Epithelial cell of esophagus (primary cell): ENCODE results near the gene PRICKLE4.

ENCODE experiments used
- DNase-seq: peaks from one replicate; pipeline ENCODE4 v3.0.0; 2010; ENCODE audit warnings: low read depth
- H3K4me3 ChIP-seq: 2 replicates; pipeline ENCODE4 v1.5.1; 2011; ENCODE audit warnings: mild to moderate bottlenecking, low read length, control low read depth
- CTCF ChIP-seq: IDR thresholded peaks from 2 replicates; pipeline ENCODE4 v1.5.1; 2011; ENCODE audit warnings: low read depth, mild to moderate bottlenecking, low read length, control low read depth, inconsistent platforms; ENCODE audit not compliant: insufficient read depth; ENCODE audit errors: missing control alignments

The PRICKLE4 gene

GRCh38 chr6:41775293-41775882 is 5.2 kb upstream of the PRICKLE4 start:
- H3K4me3 ChIP-seq: no peak overlapping the region
- no peak for TF ChIP-seq CTCF
- no peak for DNase-seq

GRCh38 chr6:41777551-41778285 is 2.9 kb upstream of the PRICKLE4 start:
- no peak overlapping the region for H3K4me3 ChIP-seq
- TF ChIP-seq CTCF: no peak
- no peak for DNase-seq

GRCh38 chr6:41778895-41779294 is 1.7 kb upstream of the PRICKLE4 start:
- TF ChIP-seq CTCF: no peak
- no peak for DNase-seq
- peak overlapping the region; percentile 52 for H3K4me3 ChIP-seq

- no peak for TF ChIP-seq CTCF
- DNase-seq: no peak
- H3K4me3 ChIP-seq: peak overlapping the region; percentile 52
Measured at GRCh38 chr6:41779336-41779735, 1.2 kb upstream of the PRICKLE4 start.

- peak; percentile 77 for TF ChIP-seq CTCF
- H3K4me3 ChIP-seq: peak within 1 kb of the TSS; percentile 66
- DNase-seq: peak; percentile 87
Measured at GRCh38 chr6:41779788-41780550, 613 bp upstream of the PRICKLE4 start, which contains the start of gene FRS3. Gene FRS3 (minus strand): TSS chr6:41779900. CDS start chr6:41776987, 2,913 bp downstream.

- TF ChIP-seq CTCF: no peak
- peak overlapping the region; percentile 66 for H3K4me3 ChIP-seq
- no peak for DNase-seq
Measured at GRCh38 chr6:41781366-41781730, 766 bp downstream of the PRICKLE4 start.
